GM21367 (cell line): ENCODE measurements around the gene OR51B4.
A peak's percentile ranks its signal among the peaks of the same experiment; 100 is the strongest.
"Not testable (repeated sequence)": the region's sequence is repeated elsewhere in the genome, so short reads cannot be mapped to it uniquely, and the experiment has no call there.

Experiments used
- ATAC-seq: cut with Tn5 transposase; IDR thresholded peaks from one replicate; pipeline ENCODE4 v1.9.1; 2021; ENCODE audit not compliant: unreplicated experiment

Gene OR51B4

DNA sequence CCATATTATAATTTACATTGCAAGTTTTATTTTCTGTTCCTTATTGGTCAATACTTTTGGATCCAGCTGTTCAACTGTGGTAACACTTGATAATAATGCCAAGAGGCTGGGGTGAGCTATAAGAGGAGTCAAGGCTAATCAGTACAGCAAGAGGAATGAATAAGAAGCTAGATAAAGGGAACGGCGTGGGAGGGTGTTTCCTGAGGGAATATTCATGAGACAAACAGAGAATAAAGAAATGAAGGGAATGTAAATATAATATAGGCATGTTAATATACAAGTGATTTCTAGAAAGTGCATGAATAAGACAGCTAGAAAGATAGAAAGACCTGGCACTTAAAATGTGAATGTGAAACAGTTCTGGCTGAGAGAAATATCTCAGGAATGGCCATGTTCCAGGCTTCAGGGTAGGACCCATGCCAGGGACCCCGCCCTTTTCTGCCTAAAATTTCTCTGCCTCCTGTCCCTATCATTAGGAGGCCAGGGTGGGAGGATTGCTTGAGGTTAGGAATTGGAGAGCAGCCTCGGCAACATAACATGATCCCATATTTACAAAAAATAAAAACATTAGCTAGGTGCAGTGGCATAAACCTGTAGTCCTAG lies 3.9 kb downstream of the OR51B4 start:
- ATAC-seq: no peak

DNA sequence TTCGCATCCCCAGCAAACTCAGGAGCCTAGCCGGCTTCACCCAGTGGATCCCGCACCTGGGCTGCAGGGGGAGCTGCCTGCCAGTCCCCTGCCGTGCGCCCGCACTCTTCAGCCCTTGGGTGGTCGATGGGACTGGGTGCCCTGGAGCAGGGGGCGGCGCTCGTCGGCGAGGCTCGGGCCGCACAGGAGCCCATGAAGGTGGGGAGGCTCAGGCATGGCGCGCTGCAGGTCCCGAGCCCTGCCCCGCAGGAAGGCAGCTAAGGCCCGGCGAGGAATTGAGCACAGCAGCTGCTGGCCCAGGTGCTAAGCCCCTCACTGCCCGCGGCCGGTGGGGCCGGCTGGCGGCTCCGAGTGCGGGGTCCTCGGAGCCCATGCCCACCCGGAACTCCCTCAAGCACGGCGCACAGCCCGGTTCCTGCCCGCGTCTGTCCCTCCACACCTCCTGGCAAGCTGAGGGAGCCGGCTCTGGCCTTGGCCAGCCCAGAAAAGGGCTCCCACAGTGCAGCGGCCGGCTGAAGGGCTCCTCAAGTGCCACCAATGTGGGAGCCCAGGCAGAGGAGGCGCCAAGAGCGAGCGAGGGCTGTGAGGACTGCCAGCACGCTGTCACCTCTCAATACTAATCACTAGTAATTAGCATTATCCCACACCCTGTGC lies 7.3 kb downstream of the OR51B4 start:
- ATAC-seq: not testable (repeated sequence)

DNA sequence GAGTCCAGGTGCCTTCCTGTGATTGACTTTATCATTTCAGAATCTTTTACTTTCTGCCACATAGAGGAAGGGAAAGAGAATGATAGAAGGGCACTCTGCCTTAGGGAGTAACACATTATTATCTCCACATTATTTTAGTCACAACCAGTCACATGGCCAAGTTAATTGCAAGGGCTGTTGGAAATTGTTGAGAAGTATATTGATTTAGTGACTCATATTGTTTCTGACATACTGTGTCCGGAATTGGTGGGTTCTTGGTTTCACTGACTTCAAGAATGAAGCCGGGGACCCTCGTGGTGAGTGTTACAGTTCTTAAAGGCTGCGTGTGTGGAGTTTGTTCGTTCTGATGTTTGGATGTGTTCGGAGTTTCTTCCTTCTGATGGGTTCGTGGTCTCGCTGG lies 8.7 kb downstream of the OR51B4 start:
- no peak for ATAC-seq

DNA sequence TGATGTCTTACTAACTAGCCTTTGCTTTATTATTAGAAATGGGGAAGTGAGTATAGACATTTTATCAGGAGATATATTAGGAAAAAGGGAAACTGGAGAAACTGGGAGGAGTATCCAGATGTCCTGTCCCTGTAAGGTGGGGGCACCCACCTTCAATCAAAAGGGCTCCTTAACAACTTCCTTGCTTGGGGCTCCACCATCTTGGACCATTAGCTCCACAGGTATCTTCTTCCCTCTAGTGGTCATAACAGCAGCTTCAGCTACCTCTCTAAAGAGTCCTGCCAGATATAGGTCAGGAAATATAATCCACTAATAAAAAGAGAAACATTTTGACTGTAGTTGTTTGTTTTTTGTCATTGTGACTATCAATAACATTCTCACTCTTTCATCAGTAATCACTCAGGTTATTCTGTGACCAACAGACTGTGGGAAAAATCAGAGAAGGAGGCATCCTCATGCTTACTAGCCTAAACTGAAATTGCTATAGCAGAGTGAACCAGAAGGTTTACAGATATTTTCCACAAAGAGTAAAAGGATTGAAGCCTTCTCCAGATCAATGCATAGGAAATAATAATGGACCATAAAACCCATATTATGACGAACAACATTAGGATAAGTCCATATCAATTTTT lies 10.4 kb downstream of the OR51B4 start:
- ATAC-seq: peak; percentile 95

DNA sequence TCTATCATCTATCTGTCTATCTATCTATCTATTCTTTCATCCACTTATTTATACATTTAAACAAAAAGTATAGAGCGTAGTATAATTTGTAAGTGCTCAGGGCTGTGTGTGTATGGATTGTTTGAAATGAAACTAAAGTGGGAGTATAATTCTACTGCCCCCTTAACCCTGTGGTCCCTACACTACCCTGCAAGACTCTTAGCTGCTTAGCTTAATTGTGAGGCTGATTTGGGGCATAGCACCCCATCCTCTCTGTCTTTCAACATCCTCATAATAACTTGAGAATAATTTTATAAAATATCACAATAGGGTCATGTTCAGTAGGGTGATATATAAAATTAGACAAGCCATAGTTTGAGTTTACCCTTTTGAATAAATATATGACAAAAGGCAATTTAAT lies 11.6 kb downstream of the OR51B4 start:
- no peak for ATAC-seq

DNA sequence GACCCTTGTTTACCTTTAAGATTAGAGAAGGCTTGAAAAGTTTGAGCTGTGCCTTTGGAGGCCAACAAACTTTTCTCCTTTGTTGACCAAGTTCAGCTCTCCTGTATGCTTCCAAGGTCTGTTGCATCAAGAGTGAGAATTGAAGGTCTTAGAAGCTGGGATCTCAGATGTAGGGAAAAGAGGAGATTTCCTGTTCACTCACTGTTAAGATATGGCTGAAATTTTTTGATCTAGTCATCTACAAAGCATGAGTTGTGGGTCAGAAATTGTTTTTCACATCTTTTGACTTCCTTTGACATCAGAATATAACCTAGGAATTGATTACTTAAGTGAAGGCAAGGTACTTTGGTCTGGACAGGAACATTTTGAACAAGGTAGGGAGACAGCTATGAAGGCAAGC lies 12.1 kb downstream of the OR51B4 start:
- no peak for ATAC-seq

DNA sequence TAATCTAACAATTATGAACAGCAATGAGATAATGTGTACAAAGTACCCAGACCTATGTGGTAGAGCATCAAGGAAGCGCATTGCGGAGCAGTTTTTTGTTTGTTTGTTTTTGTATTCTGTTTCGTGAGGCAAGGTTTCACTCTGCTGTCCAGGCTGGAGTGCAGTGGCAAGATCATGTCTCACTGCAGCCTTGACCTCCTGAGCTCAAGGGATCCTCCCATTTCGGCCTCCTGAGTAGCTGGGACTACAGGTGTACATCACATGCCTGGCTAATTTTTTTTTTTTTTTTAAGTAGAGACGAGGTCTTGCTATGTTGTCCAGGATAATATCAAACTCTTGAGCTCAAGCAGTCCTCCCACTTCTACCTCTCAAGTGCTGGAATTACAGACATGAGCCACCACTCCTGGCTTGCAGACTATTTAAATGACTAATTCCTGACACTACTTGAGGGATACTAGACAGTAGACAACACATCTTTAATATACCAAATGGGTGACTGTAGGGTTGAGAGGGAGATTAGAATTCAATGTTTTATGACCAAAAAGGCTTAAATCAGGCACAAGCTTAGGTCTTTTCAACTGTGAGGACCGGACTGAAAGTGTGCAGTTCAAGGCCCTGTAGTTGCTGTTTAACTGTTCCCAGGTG lies 12.7 kb downstream of the OR51B4 start:
- ATAC-seq: no peak

DNA sequence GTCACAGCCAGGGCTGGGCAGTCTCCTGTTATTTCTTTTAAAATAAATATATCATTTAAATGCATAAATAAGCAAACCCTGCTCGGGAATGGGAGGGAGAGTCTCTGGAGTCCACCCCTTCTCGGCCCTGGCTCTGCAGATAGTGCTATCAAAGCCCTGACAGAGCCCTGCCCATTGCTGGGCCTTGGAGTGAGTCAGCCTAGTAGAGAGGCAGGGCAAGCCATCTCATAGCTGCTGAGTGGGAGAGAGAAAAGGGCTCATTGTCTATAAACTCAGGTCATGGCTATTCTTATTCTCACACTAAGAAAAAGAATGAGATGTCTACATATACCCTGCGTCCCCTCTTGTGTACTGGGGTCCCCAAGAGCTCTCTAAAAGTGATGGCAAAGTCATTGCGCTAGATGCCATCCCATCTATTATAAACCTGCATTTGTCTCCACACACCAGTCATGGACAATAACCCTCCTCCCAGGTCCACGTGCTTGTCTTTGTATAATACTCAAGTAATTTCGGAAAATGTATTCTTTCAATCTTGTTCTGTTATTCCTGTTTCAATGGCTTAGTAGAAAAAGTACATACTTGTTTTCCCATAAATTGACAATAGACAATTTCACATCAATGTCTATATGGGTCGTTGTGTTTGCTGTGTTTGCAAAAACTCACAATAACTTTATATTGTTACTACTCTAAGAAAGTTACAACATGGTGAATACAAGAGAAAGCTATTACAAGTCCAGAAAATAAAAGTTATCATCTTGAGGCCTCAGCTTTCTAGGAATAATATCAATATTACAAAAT lies 13.4 kb downstream of the OR51B4 start:
- ATAC-seq: no peak

DNA sequence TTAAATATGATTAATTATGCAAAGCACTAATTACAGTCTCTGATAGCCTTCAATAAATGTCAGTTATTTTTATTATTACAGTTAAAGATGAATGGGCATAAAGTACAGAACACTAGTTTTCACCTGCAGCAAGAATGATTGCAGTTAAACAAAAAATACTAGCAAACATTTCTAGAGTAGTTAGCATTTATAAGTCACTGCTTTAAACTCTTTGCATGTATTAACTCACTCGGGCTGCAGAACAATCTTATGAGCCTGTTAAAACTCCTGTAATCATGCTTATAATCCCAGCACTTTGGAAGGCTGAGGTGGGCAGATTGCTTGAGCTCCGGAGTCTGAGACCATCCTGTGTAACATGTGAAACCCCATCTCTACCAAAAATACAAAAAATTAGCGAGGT lies 14.8 kb downstream of the OR51B4 start:
- ATAC-seq: no peak

DNA sequence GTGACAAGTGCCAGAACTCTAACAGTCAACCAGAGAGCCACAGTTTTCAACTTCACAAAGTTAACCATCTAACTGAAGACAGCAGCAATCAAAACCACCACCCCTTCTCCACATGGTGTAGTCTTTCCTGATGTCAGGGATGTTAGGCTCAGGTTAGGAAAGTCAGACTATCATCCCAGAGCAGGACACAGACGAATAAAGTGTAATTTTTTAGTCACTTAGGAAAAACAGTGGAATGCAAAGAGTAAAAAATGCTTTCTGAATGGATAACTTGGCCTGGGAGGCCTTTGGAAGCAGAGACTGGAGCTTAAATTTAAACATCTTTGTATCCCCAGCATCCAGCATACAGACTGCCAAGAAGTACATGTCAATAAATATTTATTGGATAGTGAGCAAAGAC lies 15.4 kb downstream of the OR51B4 start:
- no peak for ATAC-seq

DNA sequence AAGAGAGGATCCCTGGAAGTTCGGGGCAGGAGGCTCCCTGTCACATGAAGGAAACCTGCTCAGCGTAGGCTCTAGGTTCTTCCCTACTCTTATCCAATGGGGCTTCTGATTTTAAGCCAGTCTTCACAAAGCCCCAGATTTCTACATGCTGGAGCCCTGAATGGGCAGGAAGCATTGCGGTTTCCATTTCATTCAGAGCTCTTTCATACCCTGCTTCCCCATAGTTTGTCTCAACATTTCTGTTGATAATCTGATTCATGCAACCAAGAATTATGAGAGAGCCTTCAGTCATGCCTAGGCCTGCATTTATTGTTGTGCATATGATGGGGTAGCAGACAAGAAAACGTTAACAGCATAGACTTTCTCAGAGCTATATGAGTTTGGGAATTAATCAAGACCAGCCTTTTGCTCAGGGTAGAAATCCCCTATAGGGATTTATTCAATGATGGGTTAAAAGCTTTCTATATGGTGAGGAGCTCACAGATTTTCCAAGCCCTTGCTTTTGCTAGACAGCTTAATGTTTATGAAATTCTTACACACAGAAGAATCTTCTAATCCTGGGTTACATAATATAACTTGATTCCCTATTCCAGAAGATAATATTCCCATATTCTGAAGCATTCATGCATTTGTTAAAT lies 15.9 kb downstream of the OR51B4 start:
- no peak for ATAC-seq

DNA sequence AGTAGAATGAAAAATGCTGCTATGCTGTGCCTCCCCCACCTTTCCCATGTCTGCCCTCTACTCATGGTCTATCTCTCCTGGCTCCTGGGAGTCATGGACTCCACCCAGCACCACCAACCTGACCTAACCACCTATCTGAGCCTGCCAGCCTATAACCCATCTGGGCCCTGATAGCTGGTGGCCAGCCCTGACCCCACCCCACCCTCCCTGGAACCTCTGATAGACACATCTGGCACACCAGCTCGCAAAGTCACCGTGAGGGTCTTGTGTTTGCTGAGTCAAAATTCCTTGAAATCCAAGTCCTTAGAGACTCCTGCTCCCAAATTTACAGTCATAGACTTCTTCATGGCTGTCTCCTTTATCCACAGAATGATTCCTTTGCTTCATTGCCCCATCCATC lies 17.1 kb downstream of the OR51B4 start:
- no peak for ATAC-seq

DNA sequence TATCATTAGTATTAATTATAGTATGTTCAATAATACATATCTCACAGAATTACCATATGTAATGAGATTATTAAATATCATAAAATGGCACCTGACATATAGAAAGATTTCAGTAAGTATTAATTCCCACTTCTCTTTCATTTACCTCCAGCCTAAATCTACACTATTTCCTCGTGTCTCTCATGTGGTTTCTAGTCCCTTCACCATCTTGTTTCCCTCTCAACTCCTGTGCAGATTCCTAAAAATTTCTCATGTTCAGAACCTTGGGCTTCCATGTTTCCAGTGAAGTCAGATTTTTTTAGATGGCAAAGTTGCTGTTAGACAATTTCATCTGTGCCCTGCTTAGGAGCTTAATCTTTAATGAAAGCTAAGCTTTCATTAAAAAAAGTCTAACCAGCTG lies 17.9 kb downstream of the OR51B4 start:
- no peak for ATAC-seq

DNA sequence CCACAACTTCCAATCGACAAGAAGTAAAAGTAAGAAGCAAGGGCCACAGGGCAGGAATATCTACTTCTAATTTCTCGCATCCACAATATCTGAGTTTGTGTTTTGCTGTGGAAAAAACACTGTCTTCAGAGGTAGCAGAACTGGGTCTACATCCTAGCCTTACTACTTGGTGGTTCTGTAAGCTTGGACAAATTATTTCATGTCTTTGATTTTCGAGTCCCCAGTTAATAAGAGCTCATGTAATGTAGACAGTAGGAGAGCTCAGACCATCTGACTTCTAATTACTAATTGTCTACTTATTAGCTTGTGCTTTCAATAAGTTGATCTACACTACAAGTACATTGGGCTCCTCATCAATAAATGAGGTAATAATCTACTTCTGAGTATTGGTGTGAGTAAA lies 18.7 kb downstream of the OR51B4 start:
- no peak for ATAC-seq

DNA sequence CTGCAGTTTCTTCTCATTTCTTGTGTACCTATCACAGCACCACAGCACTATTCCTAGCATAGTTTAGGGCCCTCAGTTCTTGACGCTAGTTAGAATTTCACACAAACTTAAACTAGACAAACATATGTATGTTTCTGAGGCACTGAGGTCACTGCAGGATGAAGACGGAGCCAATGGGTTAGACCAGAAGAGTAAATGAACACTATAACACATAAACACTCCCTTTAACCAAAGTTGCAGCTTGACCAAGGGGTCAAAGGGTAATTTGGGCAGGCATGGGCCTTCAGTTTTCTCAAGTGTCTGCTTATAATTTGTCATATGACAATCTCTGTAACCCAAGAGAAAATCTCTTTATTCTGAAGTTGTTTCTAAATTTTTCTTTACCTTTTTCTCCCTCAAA lies 19.1 kb downstream of the OR51B4 start:
- no peak for ATAC-seq

DNA sequence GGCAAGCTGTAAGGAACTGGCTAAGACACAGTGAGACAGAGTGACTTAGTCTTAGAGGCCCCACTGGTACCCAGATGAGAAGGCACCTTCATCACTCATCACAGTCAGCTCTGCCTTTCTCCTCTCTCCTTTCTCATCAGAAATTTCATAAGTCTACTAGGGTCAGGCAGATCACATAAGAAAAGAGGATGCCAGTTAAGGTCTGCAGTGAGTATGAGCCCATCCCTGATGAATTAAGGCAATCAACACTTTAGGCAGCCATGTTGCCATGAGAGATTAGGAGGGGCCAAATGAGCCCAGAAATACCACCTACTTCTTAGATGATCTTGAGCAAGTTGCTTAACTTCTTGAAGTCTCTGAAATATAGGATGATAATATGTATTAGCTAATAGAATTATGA lies 20.1 kb downstream of the OR51B4 start:
- no peak for ATAC-seq

DNA sequence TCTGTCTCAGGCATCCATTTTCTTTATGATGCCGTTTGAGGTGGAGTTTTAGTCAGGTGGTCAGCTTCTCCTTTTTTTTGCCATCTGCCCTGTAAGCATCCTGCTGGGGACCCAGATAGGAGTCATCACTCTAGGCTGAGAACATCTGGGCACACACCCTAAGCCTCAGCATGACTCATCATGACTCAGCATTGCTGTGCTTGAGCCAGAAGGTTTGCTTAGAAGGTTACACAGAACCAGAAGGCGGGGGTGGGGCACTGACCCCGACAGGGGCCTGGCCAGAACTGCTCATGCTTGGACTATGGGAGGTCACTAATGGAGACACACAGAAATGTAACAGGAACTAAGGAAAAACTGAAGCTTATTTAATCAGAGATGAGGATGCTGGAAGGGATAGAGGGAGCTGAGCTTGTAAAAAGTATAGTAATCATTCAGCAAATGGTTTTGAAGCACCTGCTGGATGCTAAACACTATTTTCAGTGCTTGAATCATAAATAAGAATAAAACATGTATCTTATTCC lies 21.1 kb downstream of the OR51B4 start:
- ATAC-seq: peak; percentile 83

DNA sequence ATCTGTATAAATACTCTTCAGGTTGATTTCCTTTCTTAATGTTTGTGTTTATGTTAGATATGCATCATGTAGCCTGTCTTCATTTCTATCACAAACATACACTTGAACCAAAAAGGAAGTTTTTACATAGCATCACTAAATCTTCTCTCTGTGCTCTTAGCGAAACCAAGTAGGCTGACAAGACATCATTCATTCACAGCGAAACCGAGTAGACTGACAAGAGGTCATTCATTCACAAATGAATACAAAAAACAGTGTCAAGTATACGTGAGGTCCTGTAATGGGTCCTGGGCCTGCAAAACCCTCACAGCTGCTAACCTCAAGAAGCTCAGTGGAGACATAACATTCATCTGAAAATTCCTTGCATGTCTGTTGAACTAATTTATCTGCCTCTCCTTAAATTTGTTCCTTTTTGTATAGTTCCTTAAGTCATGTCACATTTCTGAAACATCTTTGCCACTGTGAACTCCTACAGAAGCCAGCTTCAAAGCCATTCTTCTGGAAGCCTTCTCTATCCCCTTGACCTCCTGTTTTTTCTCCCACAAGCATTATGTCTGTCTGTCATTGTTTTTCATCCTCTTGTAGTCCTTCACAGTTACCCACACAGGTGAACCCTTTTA lies 22.2 kb downstream of the OR51B4 start:
- no peak for ATAC-seq

DNA sequence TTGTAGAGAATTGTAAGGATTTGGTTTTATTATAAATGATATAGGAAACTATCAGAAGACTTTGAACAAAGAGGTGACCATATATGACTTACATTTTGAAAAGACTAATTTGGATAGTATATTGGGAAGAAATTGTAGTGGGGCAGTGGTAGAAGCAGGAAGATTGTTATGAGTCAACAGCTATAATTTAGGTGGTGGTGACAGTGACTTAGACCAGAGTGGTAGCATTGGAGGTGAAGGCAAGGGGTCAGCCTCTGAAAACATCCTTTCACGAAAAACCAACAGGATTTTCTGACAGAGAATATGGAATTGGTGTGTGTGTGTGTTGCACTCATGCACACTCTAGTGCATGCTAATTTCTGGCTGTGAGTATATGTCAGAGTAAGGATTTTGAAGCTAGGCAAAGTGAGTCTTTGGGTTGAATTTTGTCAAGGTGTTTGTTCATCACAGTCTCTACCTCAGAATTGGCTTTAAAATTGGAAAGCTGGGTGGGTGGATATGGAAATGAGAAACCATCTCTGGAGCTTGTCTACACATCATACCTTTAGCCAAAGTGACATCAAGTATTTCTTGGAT lies 23.9 kb downstream of the OR51B4 start:
- ATAC-seq: no peak

DNA sequence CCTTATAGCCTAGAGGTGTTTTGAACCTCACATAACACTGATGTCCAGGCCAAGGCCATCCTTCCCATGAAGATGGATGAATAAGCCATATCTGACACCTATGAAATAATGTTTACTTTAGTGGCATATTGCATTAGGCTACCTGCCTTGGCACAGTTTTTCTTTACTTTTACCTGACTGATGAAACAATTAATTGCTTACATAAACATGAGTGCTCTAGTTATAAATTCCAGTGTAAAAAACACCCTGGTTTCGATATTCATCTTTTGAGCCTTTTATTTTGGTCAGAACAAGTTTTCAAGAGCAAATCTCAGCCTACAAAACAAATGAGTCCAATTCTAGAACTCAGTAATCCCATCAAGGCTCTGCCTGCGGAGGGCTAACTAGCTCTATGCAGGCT lies 25.0 kb downstream of the OR51B4 start:
- no peak for ATAC-seq
